C4-2B (cell line): ENCODE data around the gene FAM83F.

ENCODE experiments used
- CTCF ChIP-seq: fragments of 450-650 bp; conservative IDR thresholded peaks from 2 replicates; pipeline ENCODE4 v1.5.1; 2017; ENCODE audit warnings: mild to moderate bottlenecking
- ZFX ChIP-seq: fragments of 450-650 bp; IDR thresholded peaks from 2 replicates; pipeline ENCODE4 v1.6.1; 2017

DNA sequence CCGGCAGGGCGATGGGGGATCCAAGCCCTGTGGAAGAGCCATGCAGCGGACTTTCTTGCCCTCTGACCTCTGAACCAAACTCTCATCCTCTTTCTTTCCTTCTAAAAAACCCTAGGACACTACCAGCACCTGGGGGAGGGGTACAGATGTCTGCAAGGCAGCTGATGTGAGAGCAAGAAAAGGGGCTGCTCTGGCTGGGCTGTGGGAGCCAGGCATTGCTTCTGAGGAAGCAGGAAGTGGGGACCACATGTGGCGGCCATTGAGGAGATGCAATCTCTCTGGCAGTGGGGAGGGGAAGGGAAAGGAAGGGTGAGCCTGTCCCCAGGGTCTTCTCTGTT is 36.0 kb downstream of the FAM83F start:
- no peak for TF ChIP-seq CTCF
- no peak for TF ChIP-seq ZFX
